NCI-H510A treated with DMSO at 0.1 percent for 48 hours (cell line): ENCODE measurements around the gene G6PD.
A peak's percentile ranks its signal among the peaks of the same experiment; 100 is the strongest.
"Not testable (repeated sequence)": the region's sequence is repeated elsewhere in the genome, so short reads cannot be mapped to it uniquely, and the experiment has no call there.

Source experiments
- DNase-seq: peaks from one replicate; lab custom pipeline; 2025; lab: John Stamatoyannopoulos, UW

G6PD gene

DNA sequence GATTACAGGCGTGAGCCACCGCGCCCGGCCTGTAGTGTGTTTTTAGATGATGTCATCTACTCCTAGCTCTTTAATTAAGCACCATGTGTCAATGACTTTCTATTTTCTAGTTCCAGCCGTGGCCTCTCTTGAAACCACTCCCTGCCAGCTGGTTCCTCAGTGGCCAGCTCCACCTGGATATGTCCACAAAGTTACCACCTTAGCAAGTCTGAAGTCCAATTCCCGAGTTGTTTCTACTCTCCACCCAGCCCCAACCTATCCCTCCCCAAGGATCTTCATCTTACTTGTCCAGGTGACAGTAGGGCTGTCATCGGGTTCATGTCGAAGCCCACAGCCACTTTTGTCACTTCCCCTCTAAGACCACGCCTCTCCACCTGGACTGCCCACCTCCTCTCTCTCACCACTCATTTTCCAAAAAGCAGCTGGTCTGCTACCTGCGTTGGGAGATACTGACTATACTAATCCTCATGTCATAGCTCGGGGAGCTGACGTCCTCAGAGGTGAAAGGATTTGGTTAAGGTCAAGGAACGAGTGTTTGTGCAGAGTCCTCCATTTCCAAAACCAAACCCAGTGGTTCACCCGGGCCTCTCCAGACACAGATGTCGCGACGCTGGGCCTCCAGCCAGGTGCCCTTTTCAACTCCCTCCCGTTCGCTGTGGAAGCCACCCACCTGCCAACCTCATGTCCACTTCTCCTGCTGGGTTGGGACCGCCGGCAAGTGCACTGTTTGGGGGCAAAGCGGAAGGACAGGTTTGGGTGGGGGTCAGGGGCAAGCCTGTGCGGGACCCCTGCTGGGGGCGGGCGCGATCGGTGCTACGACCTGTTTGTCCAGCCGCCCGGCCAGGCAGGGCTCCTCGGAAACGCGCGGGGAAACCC lies 31.3 kb downstream of the G6PD start:
- DNase-seq: peak; percentile 42

DNA sequence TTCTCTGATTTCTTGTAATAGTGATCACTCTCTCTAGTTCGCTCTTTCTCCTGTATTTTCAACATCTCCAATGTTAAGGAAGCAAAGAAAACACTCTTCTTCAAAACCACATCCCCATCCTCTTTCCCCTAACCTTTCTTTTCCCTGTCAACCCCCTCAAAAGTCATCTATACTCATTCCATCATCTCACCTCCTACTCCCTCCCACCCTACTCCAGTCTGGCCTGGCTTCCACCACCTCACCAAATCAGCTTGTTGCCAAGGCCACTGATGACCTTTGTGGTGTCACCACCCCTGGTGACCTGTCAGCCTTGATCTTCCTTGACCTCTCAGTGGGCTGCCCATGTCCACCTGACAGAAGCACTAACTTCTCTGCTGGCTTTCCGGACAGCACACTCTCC lies 32.9 kb downstream of the G6PD start:
- DNase-seq: no peak

DNA sequence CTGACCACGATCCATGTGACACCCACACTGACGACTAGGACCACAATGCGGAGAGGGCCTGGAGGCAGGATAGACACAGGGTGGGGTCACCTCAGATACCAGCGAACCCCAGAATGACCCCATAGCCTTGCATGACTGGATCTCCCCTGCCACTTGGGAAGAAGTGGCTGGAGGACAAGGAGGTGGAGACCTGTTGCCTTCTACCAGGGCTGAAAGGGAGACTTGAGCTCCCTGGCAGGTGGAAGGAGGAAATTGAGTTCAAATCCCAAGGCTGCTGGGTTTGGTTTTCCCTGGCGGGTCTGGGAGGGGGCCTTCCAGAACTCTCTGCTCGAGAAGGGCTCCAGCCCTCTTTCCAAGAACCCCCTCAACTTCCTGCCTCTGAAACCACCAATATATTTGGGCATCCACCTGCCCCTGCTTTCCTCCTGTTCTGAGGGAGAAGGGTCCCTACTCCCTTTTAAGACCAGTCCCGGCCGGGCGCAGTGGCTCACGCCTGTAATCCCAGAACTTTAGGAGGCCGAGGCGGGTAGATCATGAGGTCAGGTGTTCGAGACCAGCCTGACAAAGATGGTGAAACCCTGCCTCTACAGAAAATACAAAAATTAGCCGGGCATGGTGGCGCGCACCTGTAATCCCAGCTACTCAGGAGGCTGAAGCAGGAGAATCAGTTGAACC lies 33.6 kb downstream of the G6PD start:
- DNase-seq: no peak

DNA sequence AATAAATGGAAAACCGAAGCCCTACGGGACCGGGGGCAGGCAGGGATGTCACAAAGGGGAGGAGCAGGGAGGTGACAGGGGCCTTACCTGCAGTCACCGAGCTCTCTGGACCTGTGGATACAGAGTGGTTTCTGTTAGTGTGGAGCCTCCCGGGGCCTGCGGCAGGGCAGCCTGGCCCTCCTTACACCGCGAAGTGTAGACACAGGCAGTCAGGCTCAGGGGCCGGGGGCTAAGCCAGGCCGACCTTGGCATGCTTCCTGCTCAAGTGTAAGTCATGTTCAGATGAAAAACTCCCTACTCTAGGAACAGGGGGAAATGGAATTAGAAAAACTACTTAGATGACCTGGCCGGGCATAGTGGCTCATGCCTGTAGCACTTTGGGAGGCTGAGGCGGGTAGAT lies 34.9 kb downstream of the G6PD start:
- DNase-seq: no peak

DNA sequence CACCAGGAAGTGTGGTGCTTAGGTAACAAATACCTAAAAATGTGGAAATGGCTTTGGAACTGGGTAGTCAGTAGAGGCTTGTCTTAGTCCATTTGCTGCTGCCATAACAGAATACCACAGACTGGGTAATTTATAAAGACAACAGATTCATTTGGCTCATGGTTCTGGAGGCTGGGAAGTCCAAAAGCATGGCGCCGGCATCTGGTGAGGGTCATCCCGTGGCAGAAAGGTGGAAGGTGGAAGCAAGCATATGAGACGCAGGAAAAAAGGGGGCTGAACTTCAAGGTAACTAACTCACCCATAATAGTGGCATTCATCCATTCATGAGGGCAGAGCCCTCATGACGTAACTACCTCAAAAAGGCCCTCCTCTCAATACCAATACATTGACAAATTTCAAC lies 37.2 kb downstream of the G6PD start:
- no peak for DNase-seq

DNA sequence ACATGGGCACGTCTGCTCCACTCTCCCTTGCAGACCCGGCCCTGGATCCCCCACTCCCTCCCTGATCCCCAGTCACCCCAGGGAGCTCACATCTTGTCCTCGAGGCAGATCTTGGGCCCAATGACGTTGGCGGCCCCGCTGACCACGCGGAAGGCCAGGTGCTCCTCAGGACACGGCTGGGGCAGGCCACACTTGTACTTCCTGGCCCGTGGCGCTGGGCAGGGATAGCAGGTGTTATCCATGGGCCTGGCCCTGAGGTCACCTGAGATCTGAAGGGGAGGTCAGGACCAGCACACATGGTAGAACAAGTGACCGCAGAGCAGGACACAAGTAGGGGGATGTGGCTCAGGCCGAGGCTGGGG lies 38.3 kb downstream of the G6PD start:
- no peak for DNase-seq

DNA sequence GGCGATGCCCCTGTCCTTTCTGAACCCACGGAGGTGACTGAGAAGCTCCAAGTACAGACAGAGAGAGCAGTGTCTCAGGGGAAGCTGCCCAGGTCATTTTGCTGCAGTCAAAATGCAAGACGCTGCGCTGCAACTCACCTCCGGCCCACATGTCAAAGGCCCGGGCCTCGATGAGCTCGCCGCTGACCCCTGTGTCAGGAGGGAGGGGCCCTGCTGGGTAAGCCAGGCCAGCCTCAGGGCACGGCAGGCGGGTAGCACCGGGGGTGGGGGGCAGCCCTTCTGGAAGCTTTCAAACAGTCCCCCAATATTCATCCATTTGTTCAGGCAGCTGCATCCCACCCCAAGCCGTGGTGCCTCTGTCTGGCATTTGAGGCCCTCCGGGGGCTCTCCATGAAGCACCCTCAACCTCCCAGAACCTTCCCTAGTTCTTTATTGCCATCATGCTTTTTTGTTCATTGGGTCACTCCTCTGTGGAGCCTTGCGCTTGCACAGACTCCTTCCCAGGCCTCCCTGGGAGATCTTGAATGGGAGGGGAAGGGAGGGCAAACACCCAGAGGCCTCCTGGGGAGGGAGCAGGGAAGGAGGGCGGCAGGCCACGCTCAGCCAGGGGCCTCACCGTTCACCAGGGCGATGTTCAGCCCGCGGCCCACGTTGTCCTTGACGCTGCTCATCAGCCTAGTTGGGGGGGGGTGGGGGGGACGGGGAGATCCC lies 38.8 kb downstream of the G6PD start:
- DNase-seq: no peak

DNA sequence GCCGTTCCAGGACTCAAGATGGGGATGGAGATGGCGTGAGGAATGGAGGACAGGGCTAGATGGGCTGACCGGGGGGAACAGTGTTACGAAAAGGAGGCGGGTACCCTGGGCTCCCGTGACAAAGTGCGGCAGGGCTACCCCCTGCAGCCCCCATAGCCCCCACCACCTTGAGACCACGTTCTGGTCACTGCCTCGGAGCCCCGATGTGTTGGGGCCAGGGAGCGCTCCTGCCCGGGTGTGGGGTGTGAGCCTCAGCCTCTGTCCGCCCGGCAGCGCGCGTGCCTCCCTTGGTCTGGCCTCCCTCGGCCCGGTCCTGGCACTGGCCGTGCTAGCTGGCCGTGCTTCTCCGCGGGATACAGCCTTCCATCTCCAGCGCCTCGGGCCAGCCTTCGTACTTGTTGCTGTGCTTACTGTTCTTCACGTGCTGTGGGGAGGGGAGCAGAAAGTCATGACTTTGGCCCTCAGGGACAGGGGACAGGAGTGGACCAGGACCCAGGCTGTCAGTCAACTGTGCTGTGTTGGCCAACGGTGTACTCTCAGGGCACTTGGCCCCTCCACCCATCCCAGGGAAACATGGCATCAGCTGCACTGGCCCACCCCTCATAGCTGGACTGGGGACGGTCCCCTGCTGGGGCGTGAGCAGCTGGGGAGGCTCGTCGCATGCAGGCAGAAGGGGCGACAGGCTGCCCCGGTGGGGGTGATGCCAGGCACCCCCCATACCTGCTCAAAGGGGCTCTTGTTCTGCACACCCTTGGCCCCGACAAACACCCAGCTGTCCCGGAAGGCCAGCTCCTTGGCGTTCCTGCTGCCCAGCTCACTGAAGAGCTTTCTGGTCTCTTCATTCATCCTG lies 39.9 kb downstream of the G6PD start:
- no peak for DNase-seq

DNA sequence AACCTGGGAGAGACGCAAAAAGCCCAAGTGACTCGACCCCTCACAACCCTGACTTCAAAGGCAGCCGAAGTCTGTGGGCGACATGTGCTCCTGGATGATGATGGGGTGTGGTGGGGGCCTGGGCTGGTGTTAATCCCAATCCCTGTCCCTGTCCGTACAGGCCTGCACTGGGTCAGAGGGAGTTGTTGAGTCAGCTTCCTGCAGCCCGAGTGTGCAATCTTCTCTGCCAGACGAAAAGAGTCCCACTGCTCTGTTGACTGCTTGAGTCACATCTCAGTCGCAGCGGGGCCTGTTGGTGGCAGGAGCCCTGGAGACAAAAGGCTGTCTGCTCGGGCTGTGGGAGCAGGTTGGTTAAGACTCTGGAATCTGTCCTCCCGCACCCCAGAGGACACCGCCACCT lies 40.9 kb downstream of the G6PD start:
- no peak for DNase-seq

DNA sequence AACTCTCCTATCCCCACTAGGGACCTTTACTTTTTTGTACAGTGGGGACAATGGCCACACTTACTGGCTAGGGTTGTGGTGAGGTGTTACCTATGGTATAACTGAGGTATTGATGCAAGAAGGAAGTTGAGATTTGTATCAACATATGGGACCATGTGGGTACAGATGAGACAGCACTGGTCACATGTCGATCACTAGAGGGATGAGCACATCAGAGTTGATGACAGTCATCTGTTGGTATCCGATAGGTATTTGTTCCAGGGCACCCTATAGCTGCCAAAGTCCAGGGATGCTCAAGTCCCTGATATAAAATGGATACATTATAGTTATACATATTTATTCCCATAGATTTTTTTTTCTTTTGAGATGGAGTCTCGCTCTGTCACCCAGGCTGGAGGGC lies 43.7 kb downstream of the G6PD start:
- DNase-seq: no peak

DNA sequence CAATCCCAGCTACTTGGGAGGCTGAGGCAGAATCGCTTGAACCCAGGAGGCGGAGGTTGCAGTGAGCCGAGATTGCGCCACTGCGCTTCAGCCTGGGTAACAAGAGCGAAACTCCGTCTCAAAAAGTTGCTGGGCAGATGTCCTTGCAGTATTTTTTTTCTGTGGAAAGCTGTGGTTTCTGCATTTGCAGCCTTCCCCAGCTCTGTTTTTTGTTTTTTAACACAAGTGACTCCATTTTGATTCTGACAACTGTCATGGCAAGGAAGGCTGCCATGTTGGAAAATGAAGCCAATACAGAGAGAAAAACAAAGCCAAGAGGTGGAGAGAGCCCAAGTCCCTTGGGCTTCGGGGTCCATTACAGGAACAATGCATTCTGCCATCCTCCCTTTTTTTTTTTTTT lies 44.5 kb downstream of the G6PD start:
- DNase-seq: no peak

DNA sequence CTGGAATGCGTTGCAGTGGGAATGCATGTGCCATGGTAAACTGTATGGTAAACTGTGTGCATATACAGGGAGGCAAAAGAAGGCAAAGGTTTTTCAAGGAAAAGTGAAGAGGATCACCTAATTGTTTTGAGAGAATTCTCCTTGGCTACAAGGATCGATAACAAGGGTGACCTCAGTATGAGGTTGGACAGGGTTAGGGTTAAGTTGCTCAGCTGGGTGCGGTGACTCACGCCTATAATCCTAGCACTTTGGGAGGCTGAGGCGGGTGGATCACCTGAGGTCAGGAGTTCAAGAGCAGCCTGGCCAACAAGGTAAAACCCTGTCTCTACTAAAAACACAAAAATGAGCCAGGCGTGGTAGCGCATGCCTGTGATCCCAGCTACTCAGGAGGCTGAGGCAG lies 45.2 kb downstream of the G6PD start:
- not testable (repeated sequence) for DNase-seq

DNA sequence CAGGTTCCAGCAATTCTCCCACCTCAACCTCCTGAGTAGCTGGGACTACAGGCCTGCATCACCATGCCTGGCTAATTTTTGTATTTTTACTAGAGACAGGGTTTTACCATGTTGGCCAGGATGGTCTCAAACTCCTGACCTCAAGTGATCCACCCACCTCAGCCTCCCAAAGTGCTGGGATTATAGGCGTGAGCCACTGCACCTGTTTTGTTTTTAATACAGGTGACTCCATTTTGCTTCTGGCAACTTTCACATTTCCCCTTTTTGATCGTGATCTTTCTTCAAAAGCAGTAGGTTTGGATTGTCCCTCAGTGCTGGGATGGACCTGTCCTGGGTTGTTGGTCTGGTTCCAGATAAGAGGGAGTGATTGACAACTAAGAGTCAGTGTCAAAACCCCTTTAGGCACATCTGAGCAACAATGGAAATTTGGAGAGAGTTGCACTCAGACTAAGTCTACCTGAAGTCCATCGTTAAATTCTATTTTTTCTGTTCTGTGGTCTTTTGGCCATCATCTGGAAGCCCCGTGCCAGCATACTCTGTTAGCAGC lies 50.0 kb downstream of the G6PD start:
- not testable (repeated sequence) for DNase-seq

DNA sequence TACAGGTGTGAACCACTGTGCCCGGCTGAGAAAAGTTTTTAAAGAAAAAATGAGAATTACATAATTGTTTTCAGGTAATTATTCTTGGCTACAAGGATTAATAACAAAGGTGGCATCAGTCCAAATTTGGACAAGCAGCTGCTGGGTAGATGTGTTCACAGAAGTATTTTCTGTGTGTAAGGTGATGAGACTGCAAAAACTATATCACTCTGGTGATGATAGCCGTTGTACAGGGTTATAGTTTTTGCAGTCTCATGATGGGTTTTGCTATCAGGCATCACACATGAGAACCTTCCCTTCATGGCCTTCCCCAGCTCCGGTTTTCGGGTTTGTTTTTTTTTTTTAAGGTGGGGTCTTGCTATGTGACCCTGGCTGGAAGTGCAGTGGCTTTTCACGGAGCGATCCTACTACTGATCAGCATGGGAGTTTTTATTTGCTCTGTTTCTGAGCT lies 51.1 kb downstream of the G6PD start:
- DNase-seq: no peak

DNA sequence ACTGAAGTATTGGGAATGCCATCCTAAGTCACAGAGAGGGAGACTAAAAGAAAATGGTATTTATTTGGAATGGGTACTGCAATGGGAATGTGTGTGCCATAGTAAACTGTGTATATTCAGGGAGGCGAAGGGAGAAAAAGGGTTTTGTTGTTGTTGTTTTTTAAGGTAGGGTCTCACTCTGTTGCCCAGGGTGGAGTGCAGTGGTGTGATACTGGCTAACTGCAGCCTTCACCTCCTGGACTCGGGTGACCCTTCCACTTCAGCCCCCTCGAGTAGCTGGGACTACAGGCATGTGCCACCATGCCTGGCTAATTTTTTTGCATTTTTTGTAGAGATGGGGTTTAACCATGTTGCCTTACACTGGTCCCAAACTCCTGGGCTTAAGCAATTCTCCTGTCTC lies 51.9 kb downstream of the G6PD start:
- DNase-seq: no peak

DNA sequence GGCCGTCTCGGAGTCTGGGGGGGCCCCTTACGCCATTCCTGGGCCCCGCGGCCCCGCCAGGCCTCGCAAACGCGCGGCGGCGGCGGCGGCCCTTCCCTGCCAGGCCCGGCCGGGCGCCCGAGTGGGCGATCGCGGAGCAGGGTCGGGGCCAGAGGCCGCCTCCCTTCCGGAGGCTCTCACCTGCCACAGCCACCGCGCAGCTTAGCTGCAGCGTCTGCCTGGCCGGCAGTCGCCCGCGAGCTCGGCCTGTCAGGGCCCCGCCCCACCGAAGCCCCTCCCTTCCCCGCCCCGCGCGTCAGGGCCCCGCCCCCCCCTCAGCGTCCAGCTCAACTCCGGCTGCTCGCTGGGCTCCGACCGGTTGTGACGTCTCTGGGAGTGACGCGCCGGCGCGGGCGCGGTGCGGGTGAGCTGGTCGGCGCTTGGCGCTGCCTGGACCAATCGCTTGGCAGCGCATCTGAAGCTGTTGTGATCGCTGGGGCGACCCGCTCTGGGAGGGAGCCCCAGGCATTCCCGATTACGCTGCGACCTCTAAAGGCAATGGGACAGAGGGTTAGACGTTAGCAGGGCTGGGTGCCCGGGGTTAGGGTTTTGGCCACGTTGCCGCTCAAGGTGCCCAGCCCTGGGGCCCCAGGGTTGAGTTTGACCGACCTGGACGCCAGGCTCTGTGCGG lies 56.1 kb downstream of the G6PD start, which contains the start of gene SLC10A3:
SLC10A3 (minus strand) TSS at position 216 of the 670 bp plus-strand sequence. CDS start 1,689 bp downstream, outside the sequence.
- DNase-seq: peak; percentile 77

DNA sequence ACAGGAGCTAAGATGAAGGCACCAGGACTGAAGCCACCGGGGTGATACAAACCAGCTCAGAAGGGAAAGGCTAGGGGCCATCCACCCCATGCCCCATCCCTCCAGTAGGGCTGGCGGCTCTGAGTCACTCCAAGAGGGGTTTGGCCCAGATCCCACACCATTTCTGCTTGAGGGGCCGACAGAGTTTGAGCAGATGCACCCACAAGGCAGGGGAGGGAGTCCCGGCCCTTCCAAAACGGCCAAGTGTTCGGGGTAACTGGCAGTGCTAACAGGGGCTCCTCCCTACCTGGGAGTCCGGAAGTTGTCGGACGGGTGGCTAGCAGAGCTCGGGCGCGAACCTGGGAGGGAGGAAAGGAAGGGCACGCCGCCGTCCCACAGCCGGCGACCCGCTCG lies 56.6 kb downstream of the G6PD start:
- peak; percentile 14 for DNase-seq

DNA sequence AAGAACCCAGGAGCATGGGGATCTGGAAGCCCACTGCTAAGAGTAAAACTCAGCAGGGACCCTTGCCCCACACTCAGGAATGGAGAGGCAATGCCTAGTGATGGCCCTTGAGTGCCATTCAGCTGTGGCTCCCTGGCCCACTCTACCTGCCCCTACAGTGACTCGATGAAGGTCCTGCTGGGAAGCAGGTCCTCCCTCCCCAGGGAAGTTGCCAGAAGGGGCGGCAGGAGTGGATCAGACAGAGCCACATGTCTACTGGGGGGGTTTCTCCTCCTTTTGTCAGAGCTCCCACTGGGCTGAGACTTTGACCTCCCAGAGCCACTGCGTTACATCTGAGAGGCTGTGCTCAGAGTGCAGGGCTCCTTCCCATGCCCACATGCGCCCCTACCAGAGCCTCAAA lies 57.5 kb downstream of the G6PD start:
- DNase-seq: no peak

DNA sequence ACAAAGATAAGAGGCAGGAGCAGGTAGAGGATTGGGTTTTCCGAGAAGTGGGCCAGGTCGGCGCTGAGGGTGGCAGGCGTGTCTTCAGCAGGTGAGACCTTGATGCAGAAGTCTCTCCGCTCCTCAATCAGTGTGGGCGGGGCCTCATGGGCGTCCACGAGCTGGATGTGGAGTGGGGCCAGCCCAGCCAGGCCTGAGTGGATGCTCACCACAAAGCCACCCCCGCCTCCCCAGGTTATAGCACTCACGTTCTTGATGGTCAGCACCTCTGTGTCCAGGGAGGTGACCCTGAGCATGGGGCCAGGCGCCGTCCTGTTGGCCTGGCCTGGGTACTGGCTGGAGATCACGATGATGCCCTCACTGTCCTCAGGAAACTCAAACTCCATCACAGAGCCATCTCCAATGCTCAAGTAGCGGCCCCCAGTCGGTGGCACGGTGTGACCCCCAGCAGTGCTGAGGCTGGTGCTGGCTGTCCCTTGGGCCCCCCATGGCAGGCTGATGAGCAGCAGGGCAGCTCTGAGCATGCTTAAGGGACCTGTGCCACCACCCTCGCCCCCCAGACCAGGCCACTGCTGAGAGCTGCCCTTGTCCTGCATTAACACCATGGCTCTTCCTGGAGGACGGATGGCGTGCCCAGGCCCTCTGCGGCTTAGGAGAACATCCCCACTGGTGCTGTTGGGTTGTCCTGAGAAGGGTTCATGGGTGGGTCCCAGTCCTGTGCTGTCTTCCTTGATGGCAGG lies 58.1 kb downstream of the G6PD start:
- DNase-seq: no peak
